ENCODE results near the gene CCDC107.
"Not testable (repeated sequence)": the region's sequence is repeated elsewhere in the genome, so short reads cannot be mapped to it uniquely, and the experiment has no call there.

Gene CCDC107

DNA sequence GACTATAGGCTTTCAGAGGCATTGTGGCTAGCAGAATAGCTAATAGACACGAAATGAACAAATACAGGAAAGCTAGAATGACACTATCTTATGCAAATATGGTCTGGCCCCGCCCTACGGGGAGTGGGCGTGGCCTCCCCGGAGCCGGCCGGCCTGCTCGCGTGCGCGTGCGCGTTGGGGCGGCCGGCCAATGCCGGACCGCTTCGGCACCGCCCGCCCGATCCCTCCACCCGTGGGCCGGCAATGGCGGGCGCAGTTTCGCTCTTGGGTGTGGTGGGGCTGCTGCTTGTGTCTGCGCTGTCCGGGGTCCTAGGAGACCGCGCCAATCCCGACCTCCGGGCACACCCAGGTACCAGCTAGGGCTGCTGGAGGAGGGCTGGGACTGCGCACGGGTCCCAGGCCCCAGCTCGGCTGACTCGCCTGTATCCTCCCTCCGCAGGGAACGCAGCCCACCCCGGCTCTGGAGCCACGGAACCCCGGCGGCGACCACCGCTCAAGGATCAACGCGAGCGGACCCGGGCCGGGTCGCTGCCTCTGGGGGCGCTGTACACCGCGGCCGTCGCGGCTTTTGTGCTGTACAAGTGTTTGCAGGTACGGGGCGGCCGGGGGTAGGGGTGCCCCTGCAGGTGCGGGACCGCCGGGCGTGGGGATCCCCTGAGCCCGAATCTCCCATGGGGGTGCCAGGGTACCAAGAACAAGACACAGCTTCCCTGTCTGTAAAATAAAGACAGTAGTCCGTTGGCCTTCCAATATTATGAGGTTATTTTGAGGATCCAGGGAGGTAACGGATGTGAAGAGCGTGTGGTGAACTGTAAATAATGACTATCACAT, at the start of gene CCDC107:
CCDC107 (plus strand) TSS at position 156 of the 831 bp plus-strand sequence; CDS start at position 244, 88 bp downstream.
- no peak for DNase-seq (ENCODE audit: low read depth, low spot score)

DNA sequence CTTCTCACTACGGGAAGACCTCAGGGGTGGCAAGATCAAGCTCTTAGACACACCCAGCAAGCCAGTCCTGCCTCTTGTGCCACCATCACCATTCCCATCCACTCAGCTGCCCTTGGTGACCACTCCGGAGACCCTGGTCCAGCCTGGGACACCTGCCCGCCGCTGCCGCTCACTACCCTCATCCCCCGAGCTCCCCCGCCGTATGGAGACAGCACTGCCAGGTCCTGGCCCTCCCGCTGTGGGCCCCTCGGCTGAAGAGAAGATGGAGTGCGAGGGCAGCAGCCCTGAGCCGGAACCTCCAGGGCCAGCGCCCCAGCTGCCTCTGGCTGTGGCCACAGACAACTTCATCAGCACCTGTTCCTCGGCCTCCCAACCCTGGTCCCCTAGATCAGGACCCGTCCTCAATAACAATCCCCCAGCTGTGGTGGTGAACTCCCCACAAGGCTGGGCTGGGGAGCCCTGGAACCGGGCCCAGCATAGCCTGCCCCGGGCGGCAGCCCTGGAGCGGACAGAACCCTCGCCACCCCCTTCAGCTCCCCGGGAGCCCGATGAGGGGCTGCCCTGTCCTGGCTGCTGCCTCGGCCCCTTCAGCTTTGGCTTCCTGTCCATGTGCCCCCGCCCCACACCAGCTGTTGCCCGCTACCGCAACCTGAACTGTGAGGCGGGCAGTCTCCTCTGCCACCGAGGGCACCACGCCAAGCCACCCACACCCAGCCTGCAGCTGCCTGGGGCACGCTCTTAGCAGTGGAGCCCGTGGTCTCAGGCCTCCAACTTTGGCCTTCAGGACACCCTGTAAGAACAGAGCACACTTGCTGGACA, 48.9 kb upstream of the CCDC107 start:
- DNase-seq (ENCODE audit: low read depth, low spot score), result no peak

DNA sequence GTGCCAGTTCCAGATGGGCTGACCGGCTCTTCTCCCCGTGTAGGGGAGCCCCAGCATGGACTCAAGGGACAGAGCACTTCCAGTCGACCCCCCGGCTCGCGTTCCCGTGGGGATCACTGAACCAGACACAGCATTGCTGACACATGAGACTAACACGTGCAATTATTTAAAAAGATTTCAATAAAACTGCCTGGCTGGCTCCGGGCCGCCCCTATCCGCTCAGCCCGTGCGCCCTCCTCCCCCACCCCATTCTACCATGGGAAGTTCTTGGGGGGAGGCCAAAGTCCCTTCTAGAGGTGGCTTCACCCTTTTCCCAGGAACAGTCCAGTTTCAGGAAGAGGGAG, 48.3 kb upstream of the CCDC107 start:
- DNase-seq (ENCODE audit: low read depth, low spot score), result no peak

DNA sequence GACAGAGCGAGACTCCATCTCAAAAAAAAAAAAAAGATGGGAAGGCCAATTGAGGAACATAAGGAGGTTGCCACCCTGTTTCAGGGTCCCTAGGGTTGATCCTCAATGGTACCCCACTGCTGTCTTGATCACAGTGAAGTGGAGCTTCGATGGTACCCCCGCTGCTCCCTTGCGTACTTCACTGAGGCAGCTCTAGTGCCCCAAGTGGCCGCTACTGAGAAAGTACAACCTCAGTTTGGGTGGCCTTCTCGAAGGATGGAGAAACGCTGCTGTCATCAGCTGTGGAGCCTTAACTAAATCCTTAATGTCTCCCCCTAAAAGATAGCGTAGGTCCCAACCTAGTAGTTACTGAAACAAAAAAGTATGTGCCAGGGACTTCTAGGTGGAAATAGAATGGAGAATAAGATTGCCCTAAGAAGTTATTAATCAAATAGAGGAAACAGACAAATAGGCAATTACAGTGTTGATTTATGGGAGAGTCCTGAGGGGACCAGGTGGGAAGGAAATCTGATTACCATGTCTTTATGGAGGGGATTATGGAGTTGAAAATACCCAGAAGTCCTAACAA, 46.8 kb upstream of the CCDC107 start:
- DNase-seq (ENCODE audit: low read depth, low spot score), result no peak

DNA sequence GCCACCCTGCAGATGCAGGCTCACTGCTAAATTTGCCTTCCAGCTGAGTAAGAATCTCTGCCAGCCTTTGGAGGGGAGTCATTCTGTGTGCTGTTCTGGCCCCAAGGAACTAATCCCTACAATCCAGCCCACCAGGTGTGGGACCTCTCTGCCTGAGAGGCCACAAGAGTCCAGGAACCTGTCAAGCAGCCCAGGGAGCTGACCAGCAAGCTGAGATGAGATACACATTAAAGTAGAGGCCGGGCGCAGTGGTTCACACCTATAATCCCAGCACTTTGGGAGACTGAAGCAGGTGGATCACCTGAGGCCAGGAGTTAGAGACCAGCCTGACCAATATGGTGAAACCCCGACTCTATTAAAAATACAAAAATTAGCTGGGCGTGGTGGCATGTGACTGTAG, 46.0 kb upstream of the CCDC107 start:
- not testable (repeated sequence) for DNase-seq (ENCODE audit: low read depth, low spot score)

DNA sequence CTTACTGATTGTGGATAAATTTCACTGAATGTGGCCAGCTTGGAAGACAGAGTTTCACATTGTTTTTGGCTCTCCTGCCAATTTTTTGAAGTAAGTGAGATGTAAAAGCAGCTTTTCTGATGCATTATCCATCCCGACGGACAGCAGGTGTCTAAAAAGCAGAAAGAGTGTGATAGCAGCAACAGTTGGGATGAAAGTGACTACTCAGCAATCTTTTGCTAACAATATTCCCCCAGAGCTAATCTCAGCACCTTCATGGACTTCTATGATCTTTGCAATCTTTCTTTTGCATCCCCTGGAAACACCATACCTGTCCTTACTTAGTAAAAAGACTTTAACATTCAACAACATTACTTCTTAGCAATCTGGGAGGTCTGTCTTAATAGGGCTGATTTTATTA, 45.2 kb upstream of the CCDC107 start:
- no peak for DNase-seq (ENCODE audit: low read depth, low spot score)

- DNase-seq (ENCODE audit: low read depth, low spot score), result no peak
Measured at GRCh38 chr9:35615981-35616680, 42.0 kb upstream of the CCDC107 start.

GRCh38 chr9:35616681-35617459, 41.2 kb upstream of the CCDC107 start:
- no peak for DNase-seq (ENCODE audit: low read depth, low spot score)

DNA sequence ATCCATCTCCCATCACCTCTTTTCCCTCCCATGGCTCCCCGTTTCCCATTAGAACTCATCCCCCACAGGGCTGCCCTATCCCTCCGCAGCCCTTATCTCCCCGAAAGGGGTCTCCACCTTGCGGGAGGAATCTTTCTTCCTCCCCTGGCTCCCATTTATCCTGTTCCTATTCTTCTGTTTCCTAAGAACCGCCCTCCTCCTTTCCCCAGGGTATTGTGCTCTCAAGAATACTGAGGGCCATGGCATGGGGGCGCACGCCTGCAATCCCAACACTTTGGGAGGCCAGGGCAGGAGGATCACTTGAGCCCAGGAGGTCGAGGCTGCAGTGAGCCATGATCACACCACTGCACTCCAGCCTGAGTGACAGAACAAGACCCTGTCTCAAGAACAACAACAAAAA, 40.5 kb upstream of the CCDC107 start:
- DNase-seq (ENCODE audit: low read depth, low spot score), result no peak

- no peak for DNase-seq (ENCODE audit: low read depth, low spot score)
Measured at GRCh38 chr9:35618325-35618727, 39.8 kb upstream of the CCDC107 start, which contains the start of gene CD72. CD72 (minus strand) TSS chr9:35618413; CDS start chr9:35618303, 110 bp downstream.

- no peak for DNase-seq (ENCODE audit: low read depth, low spot score)
Measured at GRCh38 chr9:35618854-35619799, 39.0 kb upstream of the CCDC107 start.

GRCh38 chr9:35619800-35620158, 38.3 kb upstream of the CCDC107 start:
- no peak for DNase-seq (ENCODE audit: low read depth, low spot score)

GRCh38 chr9:35627575-35627974, 30.5 kb upstream of the CCDC107 start:
- no peak for DNase-seq (ENCODE audit: low read depth, low spot score)

- no peak for DNase-seq (ENCODE audit: low read depth, low spot score)
Measured at GRCh38 chr9:35628389-35628991, 29.6 kb upstream of the CCDC107 start.

- no peak for DNase-seq (ENCODE audit: low read depth, low spot score)
Measured at GRCh38 chr9:35629597-35629996, 28.5 kb upstream of the CCDC107 start.

GRCh38 chr9:35635730-35636129, 22.4 kb upstream of the CCDC107 start:
- no peak for DNase-seq (ENCODE audit: low read depth, low spot score)

- DNase-seq (ENCODE audit: low read depth, low spot score), result no peak
Measured at GRCh38 chr9:35636135-35636876, 21.8 kb upstream of the CCDC107 start.

DNA sequence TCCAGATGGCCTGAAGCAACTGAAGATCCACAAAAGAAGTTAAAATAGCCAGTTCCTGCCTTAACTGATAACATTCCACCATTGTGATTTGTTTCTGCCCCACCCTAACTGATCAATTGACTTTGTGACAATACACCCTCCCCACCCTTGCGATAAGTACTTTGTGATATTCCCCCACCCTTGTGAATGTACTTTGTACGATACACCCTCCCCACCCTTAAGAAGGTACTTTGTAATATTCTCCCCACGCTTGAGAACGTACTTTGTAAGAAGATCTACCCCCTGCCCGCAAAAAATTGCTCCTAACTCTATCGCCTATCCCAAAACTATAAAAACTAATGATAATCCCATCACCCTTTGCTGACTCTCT, 21.2 kb upstream of the CCDC107 start:
- DNase-seq (ENCODE audit: low read depth, low spot score), result not testable (repeated sequence)

- not testable (repeated sequence) for DNase-seq (ENCODE audit: low read depth, low spot score)
Measured at GRCh38 chr9:35637427-35637955, 20.6 kb upstream of the CCDC107 start.

Data from iPS DF 19.7 (cell line).